ENCODE data around the gene XIRP2.

DNA sequence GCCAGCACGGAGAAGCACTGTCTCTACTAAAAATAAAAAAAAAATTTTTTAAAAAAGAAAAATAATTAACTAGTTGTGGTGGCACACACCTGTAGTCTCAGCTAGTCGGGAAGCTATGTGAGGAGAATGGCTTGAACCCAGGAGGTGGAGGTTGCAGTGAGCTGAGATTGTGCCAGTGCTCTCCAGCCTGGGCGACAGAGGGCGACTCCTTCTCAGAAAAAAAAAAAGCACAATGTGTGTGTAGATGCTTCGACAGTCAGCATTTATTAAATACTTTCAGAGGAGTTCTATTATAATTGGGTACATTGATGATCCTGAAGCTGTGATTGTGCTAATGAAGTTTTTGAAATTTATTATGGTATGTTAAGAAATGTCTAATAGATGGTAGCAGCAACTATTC, 46.5 kb downstream of the XIRP2 start:
- TF ChIP-seq, protein P1, sequence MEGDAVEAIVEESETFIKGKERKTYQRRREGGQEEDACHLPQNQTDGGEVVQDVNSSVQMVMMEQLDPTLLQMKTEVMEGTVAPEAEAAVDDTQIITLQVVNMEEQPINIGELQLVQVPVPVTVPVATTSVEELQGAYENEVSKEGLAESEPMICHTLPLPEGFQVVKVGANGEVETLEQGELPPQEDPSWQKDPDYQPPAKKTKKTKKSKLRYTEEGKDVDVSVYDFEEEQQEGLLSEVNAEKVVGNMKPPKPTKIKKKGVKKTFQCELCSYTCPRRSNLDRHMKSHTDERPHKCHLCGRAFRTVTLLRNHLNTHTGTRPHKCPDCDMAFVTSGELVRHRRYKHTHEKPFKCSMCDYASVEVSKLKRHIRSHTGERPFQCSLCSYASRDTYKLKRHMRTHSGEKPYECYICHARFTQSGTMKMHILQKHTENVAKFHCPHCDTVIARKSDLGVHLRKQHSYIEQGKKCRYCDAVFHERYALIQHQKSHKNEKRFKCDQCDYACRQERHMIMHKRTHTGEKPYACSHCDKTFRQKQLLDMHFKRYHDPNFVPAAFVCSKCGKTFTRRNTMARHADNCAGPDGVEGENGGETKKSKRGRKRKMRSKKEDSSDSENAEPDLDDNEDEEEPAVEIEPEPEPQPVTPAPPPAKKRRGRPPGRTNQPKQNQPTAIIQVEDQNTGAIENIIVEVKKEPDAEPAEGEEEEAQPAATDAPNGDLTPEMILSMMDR (IDR thresholded peaks at IDR 0.05 in 4 of 5, conservative IDR thresholded peaks at IDR 0.05 in 1 of 5) = no peak
- no peak for TF ChIP-seq POLR2A (IDR thresholded peaks at IDR 0.05)
